IPS-NIHi7 (cell line): Measurements from ENCODE around the gene OR5T2.
"Not testable (repeated sequence)": the region's sequence is repeated elsewhere in the genome, so short reads cannot be mapped to it uniquely, and the experiment has no call there.

Experiments used
- DNase-seq: peaks from one replicate; pipeline ENCODE4 v3.0.0; 2012; ENCODE audit warnings: mixed read lengths; ENCODE audit errors: extremely low spot score

Gene OR5T2

GRCh38 chr11:56234155-56234554 is at the start of gene OR5T2:
TSS of gene OR5T2 (minus strand) at chr11:56234255. CDS start at chr11:56233062, 1,193 bp downstream.
- DNase-seq: no peak

- DNase-seq: no peak
These were observed 39.8 kb upstream of the OR5T2 start, which contains the start of gene OR5T1 for GRCh38 chr11:56273854-56274253. TSS of gene OR5T1 (plus strand) at chr11:56274154. CDS start at chr11:56275639, 1,485 bp downstream.

- DNase-seq: no peak
These were observed 37.0 kb upstream of the OR5T2 start for GRCh38 chr11:56271092-56271491.

GRCh38 chr11:56251954-56252353 is 17.9 kb upstream of the OR5T2 start, which contains the start of gene OR5T3:
TSS of gene OR5T3 (plus strand) at chr11:56252254. CDS start at chr11:56252254, 0 bp downstream.
- DNase-seq: no peak

DNA sequence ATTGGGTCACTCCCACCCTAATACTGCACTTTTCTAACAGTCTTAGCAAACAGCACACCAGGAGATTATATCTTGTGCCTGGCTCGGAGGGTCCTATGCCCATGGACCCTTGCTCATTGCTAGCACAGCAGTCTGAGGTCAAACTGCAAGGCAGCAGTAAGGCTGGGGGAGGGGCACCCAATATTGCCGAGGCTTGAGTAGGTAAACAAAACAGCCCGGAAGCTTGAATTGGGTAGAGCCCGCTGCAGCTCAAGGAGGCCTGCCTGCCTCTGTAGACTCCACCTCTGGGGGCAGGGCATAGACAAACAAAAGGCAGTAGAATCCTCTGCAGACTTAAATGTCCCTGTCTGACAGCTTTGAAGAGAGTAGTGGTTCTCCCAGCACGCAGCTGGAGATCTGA is 14.3 kb downstream of the OR5T2 start:
- DNase-seq: not testable (repeated sequence)

GRCh38 chr11:56214537-56214936 is 19.5 kb downstream of the OR5T2 start:
- DNase-seq: no peak

DNA sequence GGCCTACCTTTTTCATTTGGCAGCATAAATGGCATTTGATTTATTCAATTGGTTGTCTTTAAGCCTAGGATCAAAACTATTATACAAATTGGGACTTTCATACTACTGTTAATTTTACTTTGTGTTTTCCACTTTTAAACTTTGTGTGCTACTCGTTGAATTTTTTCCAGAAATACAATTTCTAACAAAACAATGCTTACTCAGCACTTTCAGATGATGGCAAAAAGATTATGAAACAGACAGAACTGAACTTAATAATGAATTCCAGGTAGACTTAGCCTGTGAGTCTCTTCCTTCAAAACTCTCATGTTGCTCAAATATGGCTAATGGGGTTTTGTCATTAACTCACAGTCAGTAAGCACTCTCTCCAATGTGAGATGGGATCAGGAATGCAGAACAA is 26.3 kb downstream of the OR5T2 start:
- no peak for DNase-seq

- no peak for DNase-seq
These were observed 36.7 kb downstream of the OR5T2 start for GRCh38 chr11:56197367-56197766.

- DNase-seq: no peak
These were observed 37.4 kb downstream of the OR5T2 start for GRCh38 chr11:56196705-56197104.

DNA sequence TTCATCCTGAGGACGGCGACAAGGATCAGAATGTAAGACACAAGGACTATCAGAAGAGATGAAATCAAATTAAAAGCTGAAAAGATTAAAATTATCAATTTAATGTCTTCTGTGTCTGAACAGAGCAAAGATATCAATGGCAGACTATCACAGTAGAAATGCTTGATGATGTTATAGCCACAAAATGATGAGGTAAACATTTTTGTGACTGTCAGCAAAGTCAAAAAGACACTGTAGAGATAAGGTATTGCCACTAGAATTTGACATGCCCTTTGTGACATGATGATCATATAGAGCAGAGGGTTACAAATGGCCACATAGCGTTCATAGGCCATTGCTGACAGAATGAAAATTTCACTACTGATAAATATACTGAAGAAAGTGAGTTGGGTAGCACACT is 45.5 kb downstream of the OR5T2 start:
- DNase-seq: no peak

DNA sequence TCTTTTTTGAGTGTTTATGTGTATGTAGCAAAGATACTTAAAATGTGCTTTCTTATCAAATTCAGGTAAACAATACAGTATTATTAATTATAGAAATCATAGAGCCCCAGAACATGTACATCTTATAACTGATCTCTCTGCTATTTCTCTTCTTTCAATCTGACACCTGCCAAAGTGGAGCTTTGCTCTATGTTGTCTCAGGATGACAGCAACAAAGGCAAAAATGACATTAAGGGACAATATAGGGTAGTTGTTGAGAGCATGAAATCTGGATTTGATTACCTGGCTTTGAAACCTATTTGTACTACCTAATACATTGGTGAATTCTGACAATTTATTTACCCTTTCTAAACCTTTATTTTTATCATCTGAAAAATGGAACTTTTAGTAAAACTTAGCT is 50.6 kb downstream of the OR5T2 start:
- no peak for DNase-seq
